ENCODE results near the gene DYNC1LI1. TPM values are rescaled to one million over a fixed set of nuclear protein-coding genes. Genes with fewer than 3 reads are reported as not detected.
A peak's percentile ranks its signal among the peaks of the same experiment; 100 is the strongest.
"Not testable (repeated sequence)": the region's sequence is repeated elsewhere in the genome, so short reads cannot be mapped to it uniquely, and the experiment has no call there.

The DYNC1LI1 gene
- total RNA-seq, 8 experiments from 2014 or later: 31.2 to 79.8 (median 66.4) TPM

GRCh38 chr3:32596909-32597369 lies 26.3 kb upstream of the DYNC1LI1 start:
- no peak overlapping the region for H3K27ac ChIP-seq
- no peak overlapping the region for H3K4me3 ChIP-seq
- in situ Hi-C loops (cut with MboI; ENCODE audit: low pct_unique_long_range_greater_than_20kb in 2 of 9, low sequenced_read_pairs in 9 of 9, unreplicated experiment in 9 of 9): no loop called here
- peak in 2 of 8 experiments; percentile 33 to 49 for ATAC-seq (replicated peaks in 6 of 8)
- 50 to 90% (median 83%) methylated on average over 1 to 7 of the region's 8 CpGs; no CpG with 5 or more reads in 3 of the 10 experiments for WGBS, 10 experiments
- peaks cover 13 to 31% of the 10 kb centered on the region in 2 donors for H3K4me1 ChIP-seq (replicated peaks in 1 of 2)

DNA sequence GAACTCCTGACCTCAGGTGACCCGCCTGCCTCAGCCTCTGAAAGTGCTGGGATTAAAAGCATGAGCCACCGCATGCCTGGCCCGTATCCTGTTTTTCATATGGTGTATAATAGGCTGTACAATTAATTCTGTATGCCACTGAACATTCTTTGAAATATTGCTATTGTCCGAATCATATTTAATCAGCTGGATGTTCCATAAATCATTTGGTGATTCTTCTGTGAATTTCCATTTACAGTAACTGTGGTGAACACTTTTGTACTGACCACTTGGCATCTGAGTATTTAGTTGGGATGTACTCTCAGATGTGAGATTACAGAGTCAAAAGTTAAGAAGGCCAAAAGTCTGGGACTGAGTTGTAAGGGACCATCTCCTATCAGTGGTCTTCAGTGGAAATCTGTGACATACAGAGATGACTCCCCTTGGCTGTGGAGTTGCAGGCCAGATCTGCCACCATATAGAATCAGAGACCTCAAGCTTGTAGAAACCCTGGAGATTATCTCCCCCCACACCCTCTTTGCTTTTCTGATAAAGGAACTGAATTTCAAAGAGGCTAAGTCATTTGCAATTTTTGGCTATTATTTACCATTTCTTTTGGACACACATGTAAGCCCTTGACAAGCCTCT lies 25.7 kb upstream of the DYNC1LI1 start:
- peaks cover 18 to 35% of the 10 kb centered on the region in 2 donors for H3K4me1 ChIP-seq (replicated peaks in 1 of 2)
- ATAC-seq (replicated peaks in 6 of 8): no peak
- no peak overlapping the region for H3K4me3 ChIP-seq
- WGBS, 10 experiments: 40 to 94% (median 80%) methylated on average over 1 to 4 of the region's 4 CpGs; no CpG with 5 or more reads in 3 of the 10 experiments
- no peak overlapping the region for H3K27ac ChIP-seq
- in situ Hi-C loops (cut with MboI; ENCODE audit: low pct_unique_long_range_greater_than_20kb in 2 of 9, low sequenced_read_pairs in 9 of 9, unreplicated experiment in 9 of 9): no loop called here

- in situ Hi-C loops (cut with MboI; ENCODE audit: low pct_unique_long_range_greater_than_20kb in 2 of 9, low sequenced_read_pairs in 9 of 9, unreplicated experiment in 9 of 9): no loop called here
- ATAC-seq (replicated peaks in 6 of 8): peak in 5 of 8 experiments; percentile 86 to 97 (median 88)
- Histone ChIP-seq H3K27ac (peak overlapping the region in 1 of 2 donors; percentile 34), H3K4me1 (replicated peaks in 1 of 2) (peaks cover 21 to 35% of the 10 kb centered on the region in 2 donors), H3K4me3 (no peak overlapping the region)
- WGBS, 10 experiments: 25 to 100% (median 43%) methylated on average over 1 to 2 of the region's 2 CpGs; no CpG with 5 or more reads in 5 of the 10 experiments
Measured at GRCh38 chr3:32595323-32595722, 24.7 kb upstream of the DYNC1LI1 start.

- Histone ChIP-seq H3K4me1 (replicated peaks in 1 of 2) (peaks cover 21 to 35% of the 10 kb centered on the region in 2 donors), H3K27ac (no peak overlapping the region), H3K4me3 (no peak overlapping the region)
- WGBS, 10 experiments: 25 to 100% (median 91%) methylated on average over 1 to 4 of the region's 4 CpGs; no CpG with 5 or more reads in 2 of the 10 experiments
- no peak for ATAC-seq (replicated peaks in 6 of 8)
- in situ Hi-C loops (cut with MboI; ENCODE audit: low pct_unique_long_range_greater_than_20kb in 2 of 9, low sequenced_read_pairs in 9 of 9, unreplicated experiment in 9 of 9): no loop called here
Measured at GRCh38 chr3:32593903-32594525, 23.4 kb upstream of the DYNC1LI1 start.

DNA sequence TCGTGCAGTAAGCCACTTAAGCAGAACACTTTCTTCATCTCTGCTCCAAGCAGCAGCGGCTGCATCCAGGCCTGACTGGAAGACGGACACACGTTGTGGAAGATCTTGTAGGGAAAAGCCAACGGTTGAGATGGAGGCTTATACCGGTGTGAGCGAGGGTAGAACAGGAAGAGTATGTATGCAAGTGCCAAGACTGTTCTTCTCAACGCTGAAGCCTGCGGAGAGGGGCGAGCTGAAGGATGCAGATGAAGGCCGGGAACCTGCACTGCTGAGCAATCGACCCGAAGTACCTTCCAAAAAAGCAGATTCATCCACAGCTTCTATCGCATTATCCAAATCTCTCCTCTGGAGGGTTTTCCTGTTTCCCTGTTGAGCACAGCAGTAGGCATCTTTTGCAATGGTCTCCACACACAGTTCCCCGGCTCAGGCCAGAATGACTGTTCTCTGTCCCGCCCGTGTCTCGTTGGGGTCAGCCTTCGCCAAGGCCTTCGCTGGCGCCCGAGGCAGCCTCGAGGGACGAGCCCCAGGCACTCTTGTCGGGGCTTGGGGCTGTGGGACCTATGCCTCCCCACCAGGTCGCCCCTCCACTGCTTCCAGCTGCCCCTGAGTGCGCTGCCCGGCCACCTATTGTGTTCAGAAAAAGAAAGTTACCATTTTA lies 22.2 kb upstream of the DYNC1LI1 start:
- ATAC-seq (replicated peaks in 6 of 8): no peak
- Histone ChIP-seq H3K27ac (peak overlapping the region; percentile 12 to 19), H3K4me3 (no peak overlapping the region), H3K4me1 (replicated peaks in 1 of 2) (peaks cover 21 to 35% of the 10 kb centered on the region in 2 donors)
- 42 to 94% (median 63%) methylated on average over 1 to 18 of the region's 28 CpGs; no CpG with 5 or more reads in 2 of the 10 experiments for WGBS, 10 experiments
- in situ Hi-C loops (cut with MboI; ENCODE audit: low pct_unique_long_range_greater_than_20kb in 2 of 9, low sequenced_read_pairs in 9 of 9, unreplicated experiment in 9 of 9): no loop called here

- ATAC-seq (replicated peaks in 6 of 8): peak in 5 of 8 experiments; percentile 43 to 80 (median 70)
- in situ Hi-C loops (cut with MboI; ENCODE audit: low pct_unique_long_range_greater_than_20kb in 2 of 9, low sequenced_read_pairs in 9 of 9, unreplicated experiment in 9 of 9): no loop called here
- Histone ChIP-seq H3K4me1 (replicated peaks in 1 of 2) (peaks cover 21 to 35% of the 10 kb centered on the region in 2 donors), H3K27ac (no peak overlapping the region), H3K4me3 (no peak overlapping the region)
- WGBS, 10 experiments: 10 to 93% (median 30%) methylated on average over 1 to 2 of the region's 2 CpGs; no CpG with 5 or more reads in 1 of the 10 experiments
Measured at GRCh38 chr3:32592011-32592410, 21.4 kb upstream of the DYNC1LI1 start.

DNA sequence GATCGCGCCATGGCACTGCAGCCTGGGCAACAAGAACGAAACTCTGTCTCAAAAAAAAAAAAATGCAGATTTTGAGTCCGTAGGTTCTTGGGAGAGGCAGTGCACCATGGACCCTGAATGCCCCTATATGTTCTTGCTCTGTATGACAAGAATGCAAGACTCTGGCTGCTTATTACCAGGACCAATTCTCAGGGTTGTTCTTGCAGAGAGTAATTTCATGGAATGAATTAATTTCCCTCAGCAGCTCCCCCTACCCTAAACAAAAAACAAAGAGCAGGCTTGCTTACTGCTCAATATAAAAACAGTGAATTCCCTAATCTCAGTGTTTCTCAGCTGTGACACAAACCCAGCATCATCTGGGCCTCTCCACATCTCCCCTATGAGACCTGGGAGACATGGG lies 20.5 kb upstream of the DYNC1LI1 start:
- ATAC-seq (replicated peaks in 6 of 8): no peak

GRCh38 chr3:32586356-32586755 lies 15.7 kb upstream of the DYNC1LI1 start:
- ATAC-seq (replicated peaks in 6 of 8): no peak
- in situ Hi-C loops (cut with MboI; ENCODE audit: low pct_unique_long_range_greater_than_20kb in 2 of 9, low sequenced_read_pairs in 9 of 9, unreplicated experiment in 9 of 9): no loop called here
- 71 to 100% (median 86%) methylated on average over 1 to 3 of the region's 3 CpGs; no CpG with 5 or more reads in 3 of the 10 experiments for WGBS, 10 experiments
- H3K4me1 ChIP-seq (replicated peaks in 1 of 2): peaks cover 2% of the 10 kb centered on the region in 2 donors
- H3K4me3 ChIP-seq: no peak overlapping the region
- H3K27ac ChIP-seq: no peak overlapping the region

More for the DNA sequence above, 20.5 kb upstream of the DYNC1LI1 start:
- H3K4me1 ChIP-seq (replicated peaks in 1 of 2): peaks cover 21 to 31% of the 10 kb centered on the region in 2 donors
- H3K4me3 ChIP-seq: no peak overlapping the region
- WGBS, 10 experiments: 40 to 100% (median 90%) methylated on average over 1 to 3 of the region's 4 CpGs; no CpG with 5 or more reads in 7 of the 10 experiments
- H3K27ac ChIP-seq: no peak overlapping the region
- in situ Hi-C loops (cut with MboI; ENCODE audit: low pct_unique_long_range_greater_than_20kb in 2 of 9, low sequenced_read_pairs in 9 of 9, unreplicated experiment in 9 of 9): no loop called here

- no peak for ATAC-seq (replicated peaks in 6 of 8)
- 0 to 80% (median 60%) methylated on average over 1 of the region's 1 CpG; no CpG with 5 or more reads in 5 of the 10 experiments for WGBS, 10 experiments
- H3K4me3 ChIP-seq: no peak overlapping the region
- in situ Hi-C loops (cut with MboI; ENCODE audit: low pct_unique_long_range_greater_than_20kb in 2 of 9, low sequenced_read_pairs in 9 of 9, unreplicated experiment in 9 of 9): no loop called here
- H3K27ac ChIP-seq: no peak overlapping the region
- H3K4me1 ChIP-seq (replicated peaks in 1 of 2): peaks cover 0 to 2% of the 10 kb centered on the region in 2 donors
Measured at GRCh38 chr3:32584660-32585059, 14.0 kb upstream of the DYNC1LI1 start.

GRCh38 chr3:32583708-32584107 lies 13.1 kb upstream of the DYNC1LI1 start:
- no peak overlapping the region for H3K4me3 ChIP-seq
- in situ Hi-C loops (cut with MboI; ENCODE audit: low pct_unique_long_range_greater_than_20kb in 2 of 9, low sequenced_read_pairs in 9 of 9, unreplicated experiment in 9 of 9): no loop called here
- WGBS, 10 experiments: 14 to 100% (median 56%) methylated on average over 1 to 3 of the region's 3 CpGs; no CpG with 5 or more reads in 4 of the 10 experiments
- peak in 3 of 8 experiments; percentile 25 to 89 (median 44) for ATAC-seq (replicated peaks in 6 of 8)
- no peak overlapping the region for H3K27ac ChIP-seq
- H3K4me1 ChIP-seq (replicated peaks in 1 of 2): peaks cover 0 to 2% of the 10 kb centered on the region in 2 donors

DNA sequence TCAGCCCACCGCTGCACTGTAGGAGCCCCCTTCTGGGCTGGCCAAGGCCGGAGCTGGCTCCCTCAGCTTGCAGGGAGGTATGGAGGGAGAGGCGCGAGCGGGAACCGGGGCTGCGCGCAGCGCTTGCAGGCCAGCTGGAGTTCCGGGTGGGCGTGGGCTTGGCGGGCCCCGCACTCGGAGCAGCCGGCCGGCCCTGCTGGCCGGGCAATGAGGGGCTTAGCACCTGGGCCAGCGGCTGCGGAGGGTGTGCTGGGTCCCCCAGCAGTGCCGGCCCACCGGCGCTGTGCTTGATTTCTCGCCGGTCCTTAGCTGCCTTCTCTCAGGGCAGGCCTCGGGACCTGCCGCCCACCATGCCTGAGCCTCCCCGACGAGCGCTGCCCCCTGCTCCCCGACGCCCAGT lies 8.0 kb upstream of the DYNC1LI1 start:
- in situ Hi-C loops (cut with MboI; ENCODE audit: low pct_unique_long_range_greater_than_20kb in 2 of 9, low sequenced_read_pairs in 9 of 9, unreplicated experiment in 9 of 9); H3K4me1 ChIP-seq (replicated peaks in 1 of 2); H3K27ac ChIP-seq; ATAC-seq (replicated peaks in 6 of 8); H3K4me3 ChIP-seq: not testable (repeated sequence)
- no CpG with 5 or more reads among the region's 31 CpGs for WGBS, 10 experiments

- in situ Hi-C loops (cut with MboI; ENCODE audit: low pct_unique_long_range_greater_than_20kb in 2 of 9, low sequenced_read_pairs in 9 of 9, unreplicated experiment in 9 of 9): no loop called here
- Histone ChIP-seq H3K27ac (no peak overlapping the region), H3K4me1 (replicated peaks in 1 of 2) (peaks cover 0 to 5% of the 10 kb centered on the region in 2 donors), H3K4me3 (no peak overlapping the region)
- peak in 3 of 8 experiments; percentile 74 to 91 (median 85) for ATAC-seq (replicated peaks in 6 of 8)
- 14 to 91% (median 80%) methylated on average over 3 to 9 of the region's 9 CpGs for WGBS, 10 experiments
Measured at GRCh38 chr3:32577581-32578556, 7.2 kb upstream of the DYNC1LI1 start.
